ENCODE data around the gene HMGCS1.

HMGCS1 gene

DNA sequence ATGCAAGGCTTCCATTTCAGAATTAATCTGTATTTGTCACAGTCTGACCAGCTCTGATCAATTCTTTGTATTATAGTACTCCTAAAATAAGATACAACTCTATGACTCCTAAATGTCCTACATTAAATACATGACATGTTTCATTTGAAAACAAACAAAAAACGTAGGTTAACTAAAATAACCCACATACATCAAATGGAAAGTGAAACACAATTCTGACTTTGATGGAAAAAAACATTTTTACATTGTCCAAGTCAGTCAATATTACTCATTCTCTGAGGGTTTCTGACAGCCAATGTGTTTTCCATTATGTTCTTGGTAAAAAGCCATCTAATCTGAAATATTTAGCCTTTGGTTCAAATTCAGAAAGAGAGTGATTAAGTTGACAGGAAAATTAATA, 8.7 kb downstream of the HMGCS1 start:
- H3K4me2 ChIP-seq (ENCODE audit: low read length), result no peak overlapping the region
- H3K36me3 ChIP-seq (replicated peaks; ENCODE audit: low read depth, low read length), result peaks cover 59% of the 10 kb centered on the region
- H3K9me3 ChIP-seq (ENCODE audit: insufficient read depth, low read length), result no peaks in the 10 kb centered on the region
- H3K27ac ChIP-seq (ENCODE audit: low read length), result no peak overlapping the region
- H2AFZ ChIP-seq (ENCODE audit: low read depth, low read length), result no peak overlapping the region
- no peak for TF ChIP-seq EZH2phosphoT487 (IDR thresholded peaks at IDR 0.05; ENCODE audit: low read depth)
- TF ChIP-seq, protein P1, sequence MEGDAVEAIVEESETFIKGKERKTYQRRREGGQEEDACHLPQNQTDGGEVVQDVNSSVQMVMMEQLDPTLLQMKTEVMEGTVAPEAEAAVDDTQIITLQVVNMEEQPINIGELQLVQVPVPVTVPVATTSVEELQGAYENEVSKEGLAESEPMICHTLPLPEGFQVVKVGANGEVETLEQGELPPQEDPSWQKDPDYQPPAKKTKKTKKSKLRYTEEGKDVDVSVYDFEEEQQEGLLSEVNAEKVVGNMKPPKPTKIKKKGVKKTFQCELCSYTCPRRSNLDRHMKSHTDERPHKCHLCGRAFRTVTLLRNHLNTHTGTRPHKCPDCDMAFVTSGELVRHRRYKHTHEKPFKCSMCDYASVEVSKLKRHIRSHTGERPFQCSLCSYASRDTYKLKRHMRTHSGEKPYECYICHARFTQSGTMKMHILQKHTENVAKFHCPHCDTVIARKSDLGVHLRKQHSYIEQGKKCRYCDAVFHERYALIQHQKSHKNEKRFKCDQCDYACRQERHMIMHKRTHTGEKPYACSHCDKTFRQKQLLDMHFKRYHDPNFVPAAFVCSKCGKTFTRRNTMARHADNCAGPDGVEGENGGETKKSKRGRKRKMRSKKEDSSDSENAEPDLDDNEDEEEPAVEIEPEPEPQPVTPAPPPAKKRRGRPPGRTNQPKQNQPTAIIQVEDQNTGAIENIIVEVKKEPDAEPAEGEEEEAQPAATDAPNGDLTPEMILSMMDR (IDR thresholded peaks at IDR 0.05; ENCODE audit: low read depth, low read length), result no peak
- H3K9ac ChIP-seq (ENCODE audit: low read length), result no peak overlapping the region
- peaks cover 56% of the 10 kb centered on the region for H3K4me1 ChIP-seq (ENCODE audit: low read length)
- no peaks in the 10 kb centered on the region for H3K27me3 ChIP-seq (ENCODE audit: low read depth, low read length)
- peaks cover 97% of the 10 kb centered on the region for H4K20me1 ChIP-seq (ENCODE audit: insufficient read depth, low read length)
- peaks cover 100% of the 10 kb centered on the region for H3K79me2 ChIP-seq (ENCODE audit: low read length)
- no peak overlapping the region for H3K4me3 ChIP-seq (ENCODE audit: low read length)

- Histone ChIP-seq H3K27ac (ENCODE audit: low read length) (no peak overlapping the region), H3K4me1 (ENCODE audit: low read length) (peaks cover 43% of the 10 kb centered on the region), H3K36me3 (replicated peaks; ENCODE audit: low read depth, low read length) (peaks cover 54% of the 10 kb centered on the region), H3K79me2 (ENCODE audit: low read length) (peaks cover 100% of the 10 kb centered on the region), H4K20me1 (ENCODE audit: insufficient read depth, low read length) (peaks cover 96% of the 10 kb centered on the region), H3K9me3 (ENCODE audit: insufficient read depth, low read length) (no peaks in the 10 kb centered on the region), H3K4me2 (ENCODE audit: low read length) (no peak overlapping the region), H3K4me3 (ENCODE audit: low read length) (no peak overlapping the region), H2AFZ (ENCODE audit: low read depth, low read length) (no peak overlapping the region), H3K9ac (ENCODE audit: low read length) (no peak overlapping the region), H3K27me3 (ENCODE audit: low read depth, low read length) (no peaks in the 10 kb centered on the region)
- TF ChIP-seq EZH2phosphoT487 (IDR thresholded peaks at IDR 0.05; ENCODE audit: low read depth), result no peak
- TF ChIP-seq, protein P1 (IDR thresholded peaks at IDR 0.05; ENCODE audit: low read depth, low read length), result no peak
These were observed 10.0 kb downstream of the HMGCS1 start for GRCh38 chr5:43303242-43303641.

DNA sequence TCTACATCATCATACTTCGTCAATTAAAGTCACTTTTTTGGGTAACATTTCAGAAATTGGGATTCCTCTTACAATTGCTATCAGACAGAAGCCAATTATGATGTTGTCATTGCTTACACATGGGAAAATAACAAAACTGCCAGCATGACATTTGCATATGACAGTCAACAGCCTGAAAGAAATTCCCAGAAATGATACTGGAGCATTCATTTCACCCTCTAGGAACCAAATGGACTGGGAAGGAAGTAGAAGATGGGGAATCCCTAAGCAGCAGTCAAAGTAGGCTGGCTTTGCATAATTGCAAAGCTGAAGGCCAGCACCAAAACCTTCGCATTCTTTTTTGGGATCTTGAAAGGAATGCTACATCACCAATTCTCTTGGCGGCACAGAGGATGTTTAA, 10.7 kb downstream of the HMGCS1 start:
- Histone ChIP-seq H3K36me3 (replicated peaks; ENCODE audit: low read depth, low read length) (peaks cover 54% of the 10 kb centered on the region), H4K20me1 (ENCODE audit: insufficient read depth, low read length) (peaks cover 94% of the 10 kb centered on the region), H3K27me3 (ENCODE audit: low read depth, low read length) (no peaks in the 10 kb centered on the region), H3K9me3 (ENCODE audit: insufficient read depth, low read length) (no peaks in the 10 kb centered on the region), H3K9ac (ENCODE audit: low read length) (no peak overlapping the region), H3K79me2 (ENCODE audit: low read length) (peaks cover 98% of the 10 kb centered on the region), H3K27ac (ENCODE audit: low read length) (no peak overlapping the region), H3K4me3 (ENCODE audit: low read length) (no peak overlapping the region), H2AFZ (ENCODE audit: low read depth, low read length) (no peak overlapping the region), H3K4me1 (ENCODE audit: low read length) (peaks cover 35% of the 10 kb centered on the region), H3K4me2 (ENCODE audit: low read length) (no peak overlapping the region)
- TF ChIP-seq, protein P1 (IDR thresholded peaks at IDR 0.05; ENCODE audit: low read depth, low read length), result no peak
- no peak for TF ChIP-seq EZH2phosphoT487 (IDR thresholded peaks at IDR 0.05; ENCODE audit: low read depth)

GRCh38 chr5:43301653-43302091, 11.5 kb downstream of the HMGCS1 start:
- no peak overlapping the region for H3K4me3 ChIP-seq (ENCODE audit: low read length)
- peaks cover 33% of the 10 kb centered on the region for H3K4me1 ChIP-seq (ENCODE audit: low read length)
- TF ChIP-seq, protein P1 (IDR thresholded peaks at IDR 0.05; ENCODE audit: low read depth, low read length), result no peak
- no peak for TF ChIP-seq EZH2phosphoT487 (IDR thresholded peaks at IDR 0.05; ENCODE audit: low read depth)
- H3K9me3 ChIP-seq (ENCODE audit: insufficient read depth, low read length), result no peaks in the 10 kb centered on the region
- H3K9ac ChIP-seq (ENCODE audit: low read length), result no peak overlapping the region
- H2AFZ ChIP-seq (ENCODE audit: low read depth, low read length), result no peak overlapping the region
- peaks cover 62% of the 10 kb centered on the region for H3K36me3 ChIP-seq (replicated peaks; ENCODE audit: low read depth, low read length)
- H3K4me2 ChIP-seq (ENCODE audit: low read length), result no peak overlapping the region
- no peak overlapping the region for H3K27ac ChIP-seq (ENCODE audit: low read length)
- peaks cover 98% of the 10 kb centered on the region for H3K79me2 ChIP-seq (ENCODE audit: low read length)
- peaks cover 94% of the 10 kb centered on the region for H4K20me1 ChIP-seq (ENCODE audit: insufficient read depth, low read length)
- H3K27me3 ChIP-seq (ENCODE audit: low read depth, low read length), result no peaks in the 10 kb centered on the region
